NCI-H2107 treated with DMSO at 0.1 percent for 48 hours (cell line): ENCODE measurements around the gene GAPT.

Source experiments
- DNase-seq: peaks from one replicate; lab custom pipeline; 2025; ENCODE audit not compliant: unreplicated experiment; lab: John Stamatoyannopoulos, UW

GAPT gene

GRCh38 chr5:58491216-58491892, at the start of gene GAPT:
Gene GAPT (plus strand): TSS chr5:58491435. CDS start chr5:58494537, 3,102 bp downstream.
- DNase-seq = no peak

GRCh38 chr5:58444805-58445204, 46.4 kb upstream of the GAPT start:
- DNase-seq = no peak

DNA sequence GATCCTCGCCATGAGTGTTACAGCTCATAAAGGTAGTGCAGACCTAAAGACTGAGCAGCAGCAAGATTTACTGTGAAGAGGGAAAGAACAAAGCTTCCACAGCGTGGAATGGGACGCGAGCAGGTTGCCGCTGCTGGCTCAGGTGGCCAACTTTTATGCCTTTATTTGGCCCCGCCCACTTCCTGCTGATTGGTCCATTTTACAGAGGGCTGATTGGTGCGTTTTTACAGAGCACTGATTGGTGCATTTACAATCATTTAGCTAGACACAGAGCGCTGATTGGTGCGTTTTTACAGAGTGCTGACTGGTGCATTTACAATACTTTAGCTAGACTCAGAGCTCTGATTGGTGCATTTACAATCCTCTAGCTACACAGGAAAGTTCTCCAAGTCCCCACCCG, 45.2 kb upstream of the GAPT start:
- DNase-seq = no peak

DNA sequence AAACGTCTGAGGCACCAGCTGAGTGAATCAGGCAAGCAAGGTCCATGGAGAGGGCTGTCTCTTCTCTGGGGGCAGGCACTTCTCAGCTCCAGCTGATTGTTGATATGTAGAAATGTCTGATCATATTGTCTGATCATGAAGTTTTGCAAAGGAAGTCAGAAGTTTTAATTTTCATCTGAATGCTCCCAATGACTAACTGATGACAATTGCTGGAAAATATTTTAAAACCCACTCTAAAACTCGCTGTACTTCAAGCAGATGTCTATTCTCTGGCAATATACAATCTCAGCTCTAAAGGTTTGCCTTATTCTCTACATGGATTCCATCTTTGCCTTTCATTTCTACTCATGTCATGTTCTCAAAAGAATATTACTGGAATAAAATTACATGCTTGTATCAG, 44.0 kb upstream of the GAPT start:
- no peak for DNase-seq

GRCh38 chr5:58450018-58450417, 41.2 kb upstream of the GAPT start:
- DNase-seq = no peak

DNA sequence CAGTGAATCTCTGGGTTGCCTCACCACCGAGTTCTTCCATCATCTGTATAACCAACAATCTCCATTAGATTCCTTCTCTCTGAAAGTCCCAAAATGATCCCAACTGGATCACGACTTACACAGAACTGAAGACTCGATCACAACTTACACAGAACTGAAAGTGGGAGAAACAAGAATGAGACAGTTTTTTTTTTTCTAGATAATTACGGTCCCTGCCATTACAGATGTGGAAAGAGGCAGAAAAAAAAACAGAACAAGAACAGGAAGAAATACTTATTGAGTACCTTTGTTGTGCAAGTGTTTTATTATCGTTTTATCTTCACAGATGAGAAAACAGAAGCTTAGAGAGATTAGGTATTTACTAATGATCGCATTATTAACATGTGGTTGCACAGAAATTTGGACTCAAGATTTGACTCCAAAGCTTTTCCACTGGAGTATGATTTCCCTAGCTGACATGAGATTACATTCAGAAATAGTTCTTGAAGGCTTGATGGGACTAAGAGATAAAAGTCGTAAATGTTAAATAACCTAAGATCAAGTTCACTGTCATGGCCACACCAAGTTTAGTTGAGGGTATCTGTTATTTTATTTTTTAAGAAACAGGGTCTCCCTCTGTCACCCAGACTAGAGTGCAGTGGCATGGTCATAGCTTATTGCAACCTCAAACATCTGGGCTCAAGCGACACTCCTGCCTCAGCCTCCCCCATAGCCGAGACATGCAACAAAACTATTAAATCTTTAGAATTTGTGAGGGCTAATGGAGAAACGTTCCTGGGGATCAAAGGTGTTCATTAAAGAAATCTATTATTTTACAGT, 40.2 kb upstream of the GAPT start:
- no peak for DNase-seq

DNA sequence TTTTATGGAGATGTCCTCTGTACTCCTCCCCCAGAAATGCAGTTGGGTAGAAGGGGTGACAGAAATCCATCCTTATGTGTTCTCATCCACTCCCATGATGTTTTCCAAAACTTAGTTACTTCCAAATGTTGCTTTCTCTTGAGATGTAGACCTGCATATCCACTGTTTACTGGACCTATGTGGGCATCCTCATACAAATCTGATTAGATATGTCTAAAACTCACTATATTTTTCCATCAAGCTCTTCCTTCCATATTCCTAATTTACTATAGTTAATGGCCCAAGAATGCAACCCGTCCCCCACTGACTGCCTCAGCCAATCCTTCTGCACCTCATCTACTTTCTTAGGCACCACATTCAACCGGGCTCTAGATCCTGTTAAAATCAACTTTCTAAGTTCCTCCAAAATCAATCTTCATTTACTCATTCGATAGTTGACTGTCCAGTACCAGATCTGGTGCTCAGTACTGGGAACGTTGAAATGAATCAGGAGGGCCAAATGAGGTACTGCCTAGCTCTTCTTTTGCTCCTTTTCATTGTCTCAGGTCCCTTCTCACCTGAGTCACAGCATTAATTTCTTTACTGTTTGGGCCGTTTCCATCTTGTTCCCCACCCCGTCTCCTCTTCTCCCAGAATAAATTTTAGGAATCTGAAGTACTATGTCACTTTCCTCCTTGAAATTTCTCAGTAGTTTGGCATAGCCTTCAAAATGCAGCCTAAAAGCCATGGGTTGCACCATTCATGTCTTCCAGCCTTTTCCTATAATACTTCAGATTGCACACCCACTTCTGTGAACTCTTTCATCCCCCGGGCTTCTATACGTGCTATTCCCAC, 39.3 kb upstream of the GAPT start:
- no peak for DNase-seq

DNA sequence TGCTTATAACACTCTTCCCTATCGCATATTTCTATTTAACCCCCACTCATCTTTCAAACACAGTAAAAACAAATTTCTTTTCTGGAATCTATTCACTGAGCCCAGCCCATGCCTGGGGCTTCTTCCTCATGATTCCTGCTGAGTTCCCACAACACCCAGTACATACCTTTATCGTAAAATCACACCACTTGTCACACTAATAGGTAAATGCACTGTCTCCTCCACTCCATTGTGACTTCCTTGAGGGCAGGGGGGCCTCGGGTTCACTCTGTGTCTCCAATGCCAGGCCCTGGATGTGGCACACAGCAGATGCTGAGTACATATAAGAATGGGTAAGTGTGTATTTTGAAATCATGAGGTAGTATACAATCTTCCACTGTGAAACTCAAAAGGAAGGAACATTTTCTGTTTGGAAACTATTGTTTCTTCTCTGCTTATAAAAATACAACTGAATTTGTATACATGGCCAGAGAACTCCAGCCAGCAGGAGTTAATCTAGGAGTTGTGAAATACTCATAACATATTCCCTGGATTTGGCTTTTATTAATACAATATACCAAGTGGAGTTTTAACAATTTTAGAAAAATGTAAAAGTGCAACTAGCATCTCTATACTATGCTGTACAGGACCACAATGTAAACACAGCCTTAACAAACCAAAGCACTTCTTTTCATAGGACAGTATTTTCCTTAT, 38.5 kb upstream of the GAPT start:
- DNase-seq = no peak

DNA sequence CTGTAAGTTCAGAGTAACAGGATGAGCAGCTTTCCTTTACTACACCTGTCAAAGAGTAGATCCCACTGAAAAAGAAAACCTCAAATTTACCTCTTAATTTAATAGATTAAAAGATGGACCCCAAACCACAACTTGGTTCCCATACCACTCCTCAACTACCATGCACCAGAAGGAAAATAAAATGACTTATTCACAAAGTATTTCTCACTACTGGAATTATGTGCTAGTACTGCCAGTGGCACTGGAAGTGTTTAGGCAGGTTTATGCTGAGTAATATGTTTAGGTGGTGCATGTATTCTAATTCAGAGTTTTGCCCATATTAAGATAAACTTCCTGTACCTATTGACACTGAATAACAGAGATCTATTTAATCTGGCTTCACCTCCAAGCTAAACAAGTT, 37.9 kb upstream of the GAPT start:
- DNase-seq = no peak

GRCh38 chr5:58454025-58454424, 37.2 kb upstream of the GAPT start:
- DNase-seq = no peak

- no peak for DNase-seq
These were observed 36.2 kb upstream of the GAPT start for GRCh38 chr5:58455066-58455465.

DNA sequence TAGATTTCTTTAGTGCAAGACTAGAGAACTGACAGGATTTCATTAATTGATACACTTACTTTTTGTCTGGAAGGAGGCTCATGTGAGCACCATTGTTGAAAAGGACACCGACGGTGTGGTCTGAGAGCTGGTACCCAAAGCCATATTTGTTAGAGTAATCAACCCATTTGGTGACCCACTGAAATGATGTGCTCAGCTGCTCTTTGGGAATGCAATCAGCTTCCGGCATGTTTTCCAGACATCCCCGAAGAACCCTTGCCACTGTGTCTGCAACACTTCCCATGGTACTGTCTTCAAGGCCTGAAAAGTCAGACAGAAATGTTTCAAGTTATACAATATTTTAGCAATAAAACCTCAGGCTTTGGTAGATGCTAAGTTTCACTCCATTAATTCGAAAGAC, 35.8 kb upstream of the GAPT start:
- DNase-seq = no peak

- DNase-seq = no peak
These were observed 35.2 kb upstream of the GAPT start for GRCh38 chr5:58456026-58456425.

GRCh38 chr5:58456486-58456885, 34.7 kb upstream of the GAPT start:
- DNase-seq = no peak

- no peak for DNase-seq
These were observed 34.2 kb upstream of the GAPT start for GRCh38 chr5:58457050-58457449.

- no peak for DNase-seq
These were observed 33.0 kb upstream of the GAPT start for GRCh38 chr5:58458141-58458742.

DNA sequence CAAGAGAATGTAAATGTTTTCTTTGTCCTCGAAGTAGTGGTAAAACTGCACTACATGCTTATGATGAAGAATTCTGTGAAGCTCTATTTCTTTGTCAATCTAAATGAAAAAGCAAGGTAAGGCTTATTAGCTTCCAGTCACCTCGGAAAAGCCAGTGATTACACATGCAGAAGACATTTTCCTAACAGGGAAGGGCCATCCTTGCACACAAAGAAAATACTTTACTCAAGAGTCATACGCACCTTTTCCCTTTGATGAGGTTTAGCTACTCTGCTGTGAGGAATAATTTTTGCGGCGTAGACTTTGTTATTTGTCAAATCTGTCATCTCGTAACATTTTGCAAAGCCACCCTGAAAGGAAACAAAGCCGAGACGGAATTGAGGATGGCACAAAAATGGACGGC, 32.5 kb upstream of the GAPT start:
- no peak for DNase-seq

- no peak for DNase-seq
These were observed 31.9 kb upstream of the GAPT start for GRCh38 chr5:58459146-58460001.

- no peak for DNase-seq
These were observed 31.1 kb upstream of the GAPT start, which contains the start of gene PLK2 for GRCh38 chr5:58460002-58460731. Gene PLK2 (minus strand): TSS chr5:58460086. CDS start chr5:58459959, 127 bp downstream.
